ENCODE measurements around the gene BEST1.

DNA sequence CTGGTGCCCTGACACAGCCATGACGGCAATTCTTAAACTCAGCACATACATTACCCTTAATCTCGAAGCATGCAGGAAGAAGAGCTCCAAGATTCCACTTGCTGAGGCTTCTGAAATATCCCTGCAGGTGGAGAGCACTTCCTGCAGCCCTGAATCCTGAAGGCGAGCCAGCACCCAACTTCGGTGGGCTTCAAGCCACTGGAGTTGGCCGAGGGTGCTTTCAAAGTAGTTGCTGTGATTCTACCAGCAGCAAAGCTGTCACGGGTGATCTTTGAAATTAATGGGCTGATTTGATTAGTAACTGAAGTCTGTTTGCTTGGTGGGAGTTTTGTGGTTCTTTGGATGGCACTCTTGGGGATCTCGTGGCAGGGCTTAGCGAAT is 26.3 kb downstream of the BEST1 start:
- TF ChIP-seq, protein P1, sequence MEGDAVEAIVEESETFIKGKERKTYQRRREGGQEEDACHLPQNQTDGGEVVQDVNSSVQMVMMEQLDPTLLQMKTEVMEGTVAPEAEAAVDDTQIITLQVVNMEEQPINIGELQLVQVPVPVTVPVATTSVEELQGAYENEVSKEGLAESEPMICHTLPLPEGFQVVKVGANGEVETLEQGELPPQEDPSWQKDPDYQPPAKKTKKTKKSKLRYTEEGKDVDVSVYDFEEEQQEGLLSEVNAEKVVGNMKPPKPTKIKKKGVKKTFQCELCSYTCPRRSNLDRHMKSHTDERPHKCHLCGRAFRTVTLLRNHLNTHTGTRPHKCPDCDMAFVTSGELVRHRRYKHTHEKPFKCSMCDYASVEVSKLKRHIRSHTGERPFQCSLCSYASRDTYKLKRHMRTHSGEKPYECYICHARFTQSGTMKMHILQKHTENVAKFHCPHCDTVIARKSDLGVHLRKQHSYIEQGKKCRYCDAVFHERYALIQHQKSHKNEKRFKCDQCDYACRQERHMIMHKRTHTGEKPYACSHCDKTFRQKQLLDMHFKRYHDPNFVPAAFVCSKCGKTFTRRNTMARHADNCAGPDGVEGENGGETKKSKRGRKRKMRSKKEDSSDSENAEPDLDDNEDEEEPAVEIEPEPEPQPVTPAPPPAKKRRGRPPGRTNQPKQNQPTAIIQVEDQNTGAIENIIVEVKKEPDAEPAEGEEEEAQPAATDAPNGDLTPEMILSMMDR (IDR thresholded peaks at IDR 0.05): no peak
- TF ChIP-seq POLR2A (IDR thresholded peaks at IDR 0.05) (no peak), POLR2AphosphoS5 (IDR thresholded peaks at IDR 0.05) (no peak)
